GM06990 (cell line): ENCODE measurements around the gene SF3A1.

Source experiments
- DNase-seq: peaks from one replicate; pipeline ENCODE4 v3.0.0-alpha.2; 2011; ENCODE audit not compliant: insufficient read length; ENCODE audit errors: extremely low read depth
- H3K27me3 ChIP-seq: replicated peaks from 2 replicates; pipeline ENCODE4 v1.6.0; 2011; ENCODE audit warnings: low read length; ENCODE audit not compliant: control insufficient read depth, insufficient read depth
- H3K36me3 ChIP-seq: 2 replicates; pipeline ENCODE4 v1.5.1; 2011; ENCODE audit warnings: low read length; ENCODE audit not compliant: control insufficient read depth, insufficient read depth
- H3K4me3 ChIP-seq: replicated peaks from 2 replicates; pipeline ENCODE4 v1.5.1; 2011; ENCODE audit warnings: low read depth, mild to moderate bottlenecking, control low read depth, low read length
- CTCF ChIP-seq: IDR thresholded peaks from 2 replicates; pipeline ENCODE4 v1.5.1; 2011; ENCODE audit warnings: low read length, control low read depth, mild to moderate bottlenecking, inconsistent platforms; ENCODE audit not compliant: insufficient read depth, poor library complexity, severe bottlenecking

SF3A1 gene

GRCh38 chr22:30335236-30335635, 21.5 kb downstream of the SF3A1 start:
- H3K4me3 ChIP-seq, result no peak overlapping the region
- peaks cover 63% of the 10 kb centered on the region for H3K36me3 ChIP-seq
- H3K27me3 ChIP-seq, result no peaks in the 10 kb centered on the region
- TF ChIP-seq CTCF, result no peak
- no peak for DNase-seq

GRCh38 chr22:30334646-30335045, 22.0 kb downstream of the SF3A1 start:
- peaks cover 57% of the 10 kb centered on the region for H3K36me3 ChIP-seq
- no peak for TF ChIP-seq CTCF
- H3K27me3 ChIP-seq, result no peaks in the 10 kb centered on the region
- no peak overlapping the region for H3K4me3 ChIP-seq
- no peak for DNase-seq

- H3K27me3 ChIP-seq, result no peaks in the 10 kb centered on the region
- no peak for TF ChIP-seq CTCF
- no peak for DNase-seq
- H3K4me3 ChIP-seq, result no peak overlapping the region
- H3K36me3 ChIP-seq, result peaks cover 49% of the 10 kb centered on the region
These were observed 23.0 kb downstream of the SF3A1 start for GRCh38 chr22:30333707-30334087.

- no peaks in the 10 kb centered on the region for H3K27me3 ChIP-seq
- no peak for TF ChIP-seq CTCF
- H3K4me3 ChIP-seq, result no peak overlapping the region
- DNase-seq, result no peak
- peaks cover 45% of the 10 kb centered on the region for H3K36me3 ChIP-seq
These were observed 23.5 kb downstream of the SF3A1 start for GRCh38 chr22:30332994-30333706.

GRCh38 chr22:30332551-30332950, 24.1 kb downstream of the SF3A1 start:
- no peak for TF ChIP-seq CTCF
- no peak for DNase-seq
- Histone ChIP-seq H3K27me3 (no peaks in the 10 kb centered on the region), H3K4me3 (no peak overlapping the region), H3K36me3 (peaks cover 41% of the 10 kb centered on the region)

- no peak overlapping the region for H3K4me3 ChIP-seq
- no peaks in the 10 kb centered on the region for H3K27me3 ChIP-seq
- TF ChIP-seq CTCF, result no peak
- H3K36me3 ChIP-seq, result peaks cover 17% of the 10 kb centered on the region
- no peak for DNase-seq
These were observed 28.1 kb downstream of the SF3A1 start for GRCh38 chr22:30328466-30329049.
